ENCODE results near the gene BOLA1. TPM values are rescaled to one million over a fixed set of nuclear protein-coding genes. Genes with fewer than 3 reads are reported as not detected.
"Not testable (repeated sequence)": the region's sequence is repeated elsewhere in the genome, so short reads cannot be mapped to it uniquely, and the experiment has no call there.

The BOLA1 gene
- total RNA-seq, 1 experiment from 2014 or later, result 3.0 TPM

GRCh38 chr1:149886396-149887195 is 12.8 kb upstream of the BOLA1 start:
- DNase-seq (ENCODE audit: low spot score), result peak; percentile 99

GRCh38 chr1:149887196-149887455 is 12.2 kb upstream of the BOLA1 start:
- DNase-seq (ENCODE audit: low spot score), result not testable (repeated sequence)

- DNase-seq (ENCODE audit: low spot score), result peak; percentile 98
Observed at GRCh38 chr1:149887456-149888246, 11.7 kb upstream of the BOLA1 start.

- DNase-seq (ENCODE audit: low spot score), result peak; percentile 89
Observed at GRCh38 chr1:149888247-149888998, 10.9 kb upstream of the BOLA1 start.

- no peak for DNase-seq (ENCODE audit: low spot score)
Observed at GRCh38 chr1:149888999-149889289, 10.4 kb upstream of the BOLA1 start.

GRCh38 chr1:149896575-149896974 is 2.8 kb upstream of the BOLA1 start:
- no peak for DNase-seq (ENCODE audit: low spot score)

GRCh38 chr1:149903836-149904491 is 4.6 kb downstream of the BOLA1 start:
- no peak for DNase-seq (ENCODE audit: low spot score)

- DNase-seq (ENCODE audit: low spot score), result no peak
Observed at GRCh38 chr1:149906570-149907075, 7.3 kb downstream of the BOLA1 start.

GRCh38 chr1:149914545-149914944 is 15.2 kb downstream of the BOLA1 start:
- DNase-seq (ENCODE audit: low spot score), result no peak

GRCh38 chr1:149915429-149916192 is 16.2 kb downstream of the BOLA1 start:
- no peak for DNase-seq (ENCODE audit: low spot score)

GRCh38 chr1:149916193-149916897 is 17.0 kb downstream of the BOLA1 start:
- DNase-seq (ENCODE audit: low spot score), result no peak

GRCh38 chr1:149916898-149917252 is 17.5 kb downstream of the BOLA1 start:
- DNase-seq (ENCODE audit: low spot score), result no peak

- peak; percentile 59 for DNase-seq (ENCODE audit: low spot score)
Observed at GRCh38 chr1:149917571-149918144, 18.3 kb downstream of the BOLA1 start, which contains the start of gene SV2A. Gene SV2A (minus strand): TSS chr1:149917844. CDS start chr1:149913840, 4,004 bp downstream.

- no peak for DNase-seq (ENCODE audit: low spot score)
Observed at GRCh38 chr1:149923626-149924025, 24.3 kb downstream of the BOLA1 start.

- DNase-seq (ENCODE audit: low spot score), result no peak
Observed at GRCh38 chr1:149925345-149925744, 26.0 kb downstream of the BOLA1 start.

GRCh38 chr1:149925751-149926150 is 26.4 kb downstream of the BOLA1 start:
- no peak for DNase-seq (ENCODE audit: low spot score)

- no peak for DNase-seq (ENCODE audit: low spot score)
Observed at GRCh38 chr1:149926296-149926695, 26.9 kb downstream of the BOLA1 start.

- DNase-seq (ENCODE audit: low spot score), result no peak
Observed at GRCh38 chr1:149927056-149927562, 27.7 kb downstream of the BOLA1 start.

- DNase-seq (ENCODE audit: low spot score), result peak; percentile 93
Observed at GRCh38 chr1:149927563-149928400, 28.4 kb downstream of the BOLA1 start, which contains the start of gene SF3B4. Gene SF3B4 (minus strand): TSS chr1:149927803. CDS start chr1:149927759, 44 bp downstream.
